ENCODE measurements around the gene MN1. TPM values are rescaled to one million over a fixed set of nuclear protein-coding genes. Genes with fewer than 3 reads are reported as not detected.

MN1 gene
- total RNA-seq, 2 experiments from 2014 or later, result 0.27 to 0.28 TPM

- Mint-ChIP-seq H3K36me3 (ENCODE audit: low read depth) (no peaks in the 10 kb centered on the region), H3K27ac (no peak overlapping the region), H3K4me3 (no peak overlapping the region), H3K9me3 (no peaks in the 10 kb centered on the region), H3K4me1 (ENCODE audit: low read depth) (no peaks in the 10 kb centered on the region), H3K27me3 (peaks cover 50% of the 10 kb centered on the region)
- no peaks in the 10 kb centered on the region for H3K36me3 ChIP-seq (ENCODE audit: insufficient read depth, low read length)
- H3K4me3 ChIP-seq (ENCODE audit: low read length), result no peak overlapping the region
- ChIA-PET CTCF (no interaction called here), POLR2A (no interaction called here)
- intact Hi-C loops (cut with DNase I, micrococcal nuclease), result no loop called here
- no peak overlapping the region for H3K27ac ChIP-seq (ENCODE audit: low read depth in 1 of 2, low read length in 2 of 2)
- H3K4me1 ChIP-seq (ENCODE audit: insufficient read depth, low read length), result no peaks in the 10 kb centered on the region
- no peak for DNase-seq
- H3K27me3 ChIP-seq (ENCODE audit: control insufficient read depth in 1 of 2, insufficient read depth in 2 of 2, low read length in 2 of 2), result peaks cover 6 to 8% of the 10 kb centered on the region in 2 experiments
- no peaks in the 10 kb centered on the region for H3K9me3 ChIP-seq (ENCODE audit: control insufficient read depth in 1 of 2, insufficient read depth in 1 of 2, low read length in 2 of 2)
- no peak for ATAC-seq (ENCODE audit: poor library complexity)
- TF ChIP-seq, protein P1, sequence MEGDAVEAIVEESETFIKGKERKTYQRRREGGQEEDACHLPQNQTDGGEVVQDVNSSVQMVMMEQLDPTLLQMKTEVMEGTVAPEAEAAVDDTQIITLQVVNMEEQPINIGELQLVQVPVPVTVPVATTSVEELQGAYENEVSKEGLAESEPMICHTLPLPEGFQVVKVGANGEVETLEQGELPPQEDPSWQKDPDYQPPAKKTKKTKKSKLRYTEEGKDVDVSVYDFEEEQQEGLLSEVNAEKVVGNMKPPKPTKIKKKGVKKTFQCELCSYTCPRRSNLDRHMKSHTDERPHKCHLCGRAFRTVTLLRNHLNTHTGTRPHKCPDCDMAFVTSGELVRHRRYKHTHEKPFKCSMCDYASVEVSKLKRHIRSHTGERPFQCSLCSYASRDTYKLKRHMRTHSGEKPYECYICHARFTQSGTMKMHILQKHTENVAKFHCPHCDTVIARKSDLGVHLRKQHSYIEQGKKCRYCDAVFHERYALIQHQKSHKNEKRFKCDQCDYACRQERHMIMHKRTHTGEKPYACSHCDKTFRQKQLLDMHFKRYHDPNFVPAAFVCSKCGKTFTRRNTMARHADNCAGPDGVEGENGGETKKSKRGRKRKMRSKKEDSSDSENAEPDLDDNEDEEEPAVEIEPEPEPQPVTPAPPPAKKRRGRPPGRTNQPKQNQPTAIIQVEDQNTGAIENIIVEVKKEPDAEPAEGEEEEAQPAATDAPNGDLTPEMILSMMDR (IDR thresholded peaks at IDR 0.05), result no peak
Measured at GRCh38 chr22:27784120-27784475, 17.5 kb downstream of the MN1 start.

- TF ChIP-seq, protein P1 (IDR thresholded peaks at IDR 0.05), result no peak
- DNase-seq (no peak), ATAC-seq (ENCODE audit: poor library complexity) (no peak)
- ChIA-PET CTCF (no interaction called here), POLR2A (no interaction called here)
- Mint-ChIP-seq H3K9me3 (no peaks in the 10 kb centered on the region), H3K4me1 (ENCODE audit: low read depth) (no peaks in the 10 kb centered on the region), H3K36me3 (ENCODE audit: low read depth) (no peaks in the 10 kb centered on the region), H3K27me3 (peaks cover 50% of the 10 kb centered on the region), H3K27ac (no peak overlapping the region), H3K4me3 (no peak overlapping the region)
- Histone ChIP-seq H3K4me3 (ENCODE audit: low read length) (no peak overlapping the region), H3K4me1 (ENCODE audit: insufficient read depth, low read length) (no peaks in the 10 kb centered on the region), H3K27ac (ENCODE audit: low read depth in 1 of 2, low read length in 2 of 2) (no peak overlapping the region), H3K9me3 (ENCODE audit: control insufficient read depth in 1 of 2, insufficient read depth in 1 of 2, low read length in 2 of 2) (no peaks in the 10 kb centered on the region), H3K36me3 (ENCODE audit: insufficient read depth, low read length) (no peaks in the 10 kb centered on the region), H3K27me3 (ENCODE audit: control insufficient read depth in 1 of 2, insufficient read depth in 2 of 2, low read length in 2 of 2) (peaks cover 6 to 8% of the 10 kb centered on the region in 2 experiments)
- intact Hi-C loops (cut with DNase I, micrococcal nuclease), result no loop called here
Measured at GRCh38 chr22:27783436-27784119, 18.0 kb downstream of the MN1 start.

DNA sequence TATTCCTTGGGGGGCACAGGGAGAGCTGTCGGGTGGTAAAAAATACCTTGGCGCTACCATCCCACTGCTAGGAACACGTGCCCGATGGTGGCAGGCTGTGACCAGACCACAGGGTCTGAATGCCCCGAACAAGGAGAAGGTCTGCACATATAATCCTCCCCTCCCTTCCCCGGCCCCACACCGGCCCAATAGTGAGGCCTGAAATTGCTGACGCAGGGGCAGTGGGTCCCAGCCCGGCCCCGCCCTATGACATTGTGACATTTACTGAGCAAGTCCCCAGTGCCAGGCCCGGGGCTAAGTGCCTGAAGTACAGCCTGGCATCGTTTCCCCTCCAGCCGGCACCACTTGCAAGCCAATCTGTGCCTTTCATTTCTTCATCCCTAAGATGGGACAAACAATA is 19.5 kb downstream of the MN1 start:
- Mint-ChIP-seq H3K9me3 (no peaks in the 10 kb centered on the region), H3K27ac (no peak overlapping the region), H3K27me3 (peaks cover 46% of the 10 kb centered on the region), H3K4me3 (no peak overlapping the region), H3K36me3 (ENCODE audit: low read depth) (no peaks in the 10 kb centered on the region), H3K4me1 (ENCODE audit: low read depth) (no peaks in the 10 kb centered on the region)
- H3K36me3 ChIP-seq (ENCODE audit: insufficient read depth, low read length), result no peaks in the 10 kb centered on the region
- intact Hi-C loops (cut with DNase I, micrococcal nuclease), result no loop called here
- H3K4me3 ChIP-seq (ENCODE audit: low read length), result no peak overlapping the region
- no peaks in the 10 kb centered on the region for H3K4me1 ChIP-seq (ENCODE audit: insufficient read depth, low read length)
- ATAC-seq (ENCODE audit: poor library complexity) (no peak), DNase-seq (no peak)
- no peaks in the 10 kb centered on the region for H3K9me3 ChIP-seq (ENCODE audit: control insufficient read depth in 1 of 2, insufficient read depth in 1 of 2, low read length in 2 of 2)
- CTCF ChIA-PET, result no interaction called here
- H3K27ac ChIP-seq (ENCODE audit: low read depth in 1 of 2, low read length in 2 of 2), result no peak overlapping the region
- POLR2A ChIA-PET, result no interaction called here
- TF ChIP-seq, protein P1 (IDR thresholded peaks at IDR 0.05), result no peak
- peaks cover 0 to 8% of the 10 kb centered on the region in 2 experiments for H3K27me3 ChIP-seq (ENCODE audit: control insufficient read depth in 1 of 2, insufficient read depth in 2 of 2, low read length in 2 of 2)
